ENCODE measurements around the gene RAI1.

RAI1 gene

GRCh38 chr17:17786998-17787397 is 105.7 kb downstream of the RAI1 start:
- Histone ChIP-seq H3K9me3 (ENCODE audit: control insufficient read depth, insufficient read depth, low read depth, low read length) (no peaks in the 10 kb centered on the region), H3K27ac (ENCODE audit: low read depth, low read length) (no peak overlapping the region), H3K9ac (ENCODE audit: low read length) (no peak overlapping the region), H3K4me1 (ENCODE audit: control insufficient read depth, insufficient read depth, low read length) (peaks cover 60% of the 10 kb centered on the region), H3K4me3 (ENCODE audit: low read depth, low read length) (no peak overlapping the region), H3K36me3 (ENCODE audit: control insufficient read depth, insufficient read depth, low read length) (no peaks in the 10 kb centered on the region), H3K27me3 (ENCODE audit: control insufficient read depth, insufficient read depth, low read length) (peaks cover 40% of the 10 kb centered on the region)

GRCh38 chr17:17787568-17787967 is 106.3 kb downstream of the RAI1 start:
- Histone ChIP-seq H3K27me3 (ENCODE audit: control insufficient read depth, insufficient read depth, low read length) (peaks cover 42% of the 10 kb centered on the region), H3K4me3 (ENCODE audit: low read depth, low read length) (no peak overlapping the region), H3K27ac (ENCODE audit: low read depth, low read length) (no peak overlapping the region), H3K9ac (ENCODE audit: low read length) (no peak overlapping the region), H3K9me3 (ENCODE audit: control insufficient read depth, insufficient read depth, low read depth, low read length) (no peaks in the 10 kb centered on the region), H3K4me1 (ENCODE audit: control insufficient read depth, insufficient read depth, low read length) (peaks cover 63% of the 10 kb centered on the region), H3K36me3 (ENCODE audit: control insufficient read depth, insufficient read depth, low read length) (no peaks in the 10 kb centered on the region)

GRCh38 chr17:17788967-17789366 is 107.7 kb downstream of the RAI1 start:
- no peaks in the 10 kb centered on the region for H3K9me3 ChIP-seq (ENCODE audit: control insufficient read depth, insufficient read depth, low read depth, low read length)
- peaks cover 70% of the 10 kb centered on the region for H3K4me1 ChIP-seq (ENCODE audit: control insufficient read depth, insufficient read depth, low read length)
- no peak overlapping the region for H3K27ac ChIP-seq (ENCODE audit: low read depth, low read length)
- H3K9ac ChIP-seq (ENCODE audit: low read length) = no peak overlapping the region
- no peak overlapping the region for H3K4me3 ChIP-seq (ENCODE audit: low read depth, low read length)
- peaks cover 53% of the 10 kb centered on the region for H3K27me3 ChIP-seq (ENCODE audit: control insufficient read depth, insufficient read depth, low read length)
- no peaks in the 10 kb centered on the region for H3K36me3 ChIP-seq (ENCODE audit: control insufficient read depth, insufficient read depth, low read length)

GRCh38 chr17:17789410-17789809 is 108.2 kb downstream of the RAI1 start:
- Histone ChIP-seq H3K4me1 (ENCODE audit: control insufficient read depth, insufficient read depth, low read length) (peaks cover 66% of the 10 kb centered on the region), H3K27me3 (ENCODE audit: control insufficient read depth, insufficient read depth, low read length) (peaks cover 53% of the 10 kb centered on the region), H3K36me3 (ENCODE audit: control insufficient read depth, insufficient read depth, low read length) (no peaks in the 10 kb centered on the region), H3K9me3 (ENCODE audit: control insufficient read depth, insufficient read depth, low read depth, low read length) (no peaks in the 10 kb centered on the region), H3K27ac (ENCODE audit: low read depth, low read length) (no peak overlapping the region), H3K9ac (ENCODE audit: low read length) (no peak overlapping the region), H3K4me3 (ENCODE audit: low read depth, low read length) (no peak overlapping the region)

- Histone ChIP-seq H3K9ac (ENCODE audit: low read length) (no peak overlapping the region), H3K27me3 (ENCODE audit: control insufficient read depth, insufficient read depth, low read length) (peaks cover 48% of the 10 kb centered on the region), H3K4me1 (ENCODE audit: control insufficient read depth, insufficient read depth, low read length) (peaks cover 59% of the 10 kb centered on the region), H3K27ac (ENCODE audit: low read depth, low read length) (no peak overlapping the region), H3K9me3 (ENCODE audit: control insufficient read depth, insufficient read depth, low read depth, low read length) (no peaks in the 10 kb centered on the region), H3K36me3 (ENCODE audit: control insufficient read depth, insufficient read depth, low read length) (no peaks in the 10 kb centered on the region), H3K4me3 (ENCODE audit: low read depth, low read length) (no peak overlapping the region)
Observed at GRCh38 chr17:17789828-17790636, 108.8 kb downstream of the RAI1 start.

- Histone ChIP-seq H3K27me3 (ENCODE audit: control insufficient read depth, insufficient read depth, low read length) (peaks cover 40% of the 10 kb centered on the region), H3K27ac (ENCODE audit: low read depth, low read length) (no peak overlapping the region), H3K9me3 (ENCODE audit: control insufficient read depth, insufficient read depth, low read depth, low read length) (no peaks in the 10 kb centered on the region), H3K4me1 (ENCODE audit: control insufficient read depth, insufficient read depth, low read length) (peaks cover 52% of the 10 kb centered on the region), H3K36me3 (ENCODE audit: control insufficient read depth, insufficient read depth, low read length) (no peaks in the 10 kb centered on the region), H3K9ac (ENCODE audit: low read length) (no peak overlapping the region), H3K4me3 (ENCODE audit: low read depth, low read length) (no peak overlapping the region)
Observed at GRCh38 chr17:17790637-17791464, 109.6 kb downstream of the RAI1 start.

- Histone ChIP-seq H3K36me3 (ENCODE audit: control insufficient read depth, insufficient read depth, low read length) (no peaks in the 10 kb centered on the region), H3K9ac (ENCODE audit: low read length) (no peak overlapping the region), H3K4me1 (ENCODE audit: control insufficient read depth, insufficient read depth, low read length) (peaks cover 41% of the 10 kb centered on the region), H3K9me3 (ENCODE audit: control insufficient read depth, insufficient read depth, low read depth, low read length) (no peaks in the 10 kb centered on the region), H3K27ac (ENCODE audit: low read depth, low read length) (no peak overlapping the region), H3K4me3 (ENCODE audit: low read depth, low read length) (peak overlapping the region; percentile 26; the same call in 1 of the 2 replicates), H3K27me3 (ENCODE audit: control insufficient read depth, insufficient read depth, low read length) (peaks cover 34% of the 10 kb centered on the region)
Observed at GRCh38 chr17:17792037-17792550, 110.8 kb downstream of the RAI1 start.

GRCh38 chr17:17792551-17793377 is 111.5 kb downstream of the RAI1 start:
- Histone ChIP-seq H3K27me3 (ENCODE audit: control insufficient read depth, insufficient read depth, low read length) (peaks cover 34% of the 10 kb centered on the region), H3K27ac (ENCODE audit: low read depth, low read length) (no peak overlapping the region), H3K9me3 (ENCODE audit: control insufficient read depth, insufficient read depth, low read depth, low read length) (no peaks in the 10 kb centered on the region), H3K4me1 (ENCODE audit: control insufficient read depth, insufficient read depth, low read length) (peaks cover 38% of the 10 kb centered on the region), H3K9ac (ENCODE audit: low read length) (no peak overlapping the region), H3K4me3 (ENCODE audit: low read depth, low read length) (peak overlapping the region; percentile 26; the same call in 1 of the 2 replicates), H3K36me3 (ENCODE audit: control insufficient read depth, insufficient read depth, low read length) (no peaks in the 10 kb centered on the region)

GRCh38 chr17:17793378-17794214 is 112.3 kb downstream of the RAI1 start:
- Histone ChIP-seq H3K9me3 (ENCODE audit: control insufficient read depth, insufficient read depth, low read depth, low read length) (no peaks in the 10 kb centered on the region), H3K27me3 (ENCODE audit: control insufficient read depth, insufficient read depth, low read length) (peaks cover 34% of the 10 kb centered on the region), H3K36me3 (ENCODE audit: control insufficient read depth, insufficient read depth, low read length) (no peaks in the 10 kb centered on the region), H3K27ac (ENCODE audit: low read depth, low read length) (no peak overlapping the region), H3K4me1 (ENCODE audit: control insufficient read depth, insufficient read depth, low read length) (peaks cover 38% of the 10 kb centered on the region), H3K4me3 (ENCODE audit: low read depth, low read length) (no peak overlapping the region), H3K9ac (ENCODE audit: low read length) (peak overlapping the region; percentile 9)

- no peaks in the 10 kb centered on the region for H3K36me3 ChIP-seq (ENCODE audit: control insufficient read depth, insufficient read depth, low read length)
- no peak overlapping the region for H3K4me3 ChIP-seq (ENCODE audit: low read depth, low read length)
Observed at GRCh38 chr17:17794382-17794781, 113.1 kb downstream of the RAI1 start.

More at GRCh38 chr17:17794382-17794781, 113.1 kb downstream of the RAI1 start:
- Histone ChIP-seq H3K9me3 (ENCODE audit: control insufficient read depth, insufficient read depth, low read depth, low read length) (no peaks in the 10 kb centered on the region), H3K27me3 (ENCODE audit: control insufficient read depth, insufficient read depth, low read length) (peaks cover 34% of the 10 kb centered on the region), H3K4me1 (ENCODE audit: control insufficient read depth, insufficient read depth, low read length) (peaks cover 36% of the 10 kb centered on the region), H3K27ac (ENCODE audit: low read depth, low read length) (no peak overlapping the region), H3K9ac (ENCODE audit: low read length) (no peak overlapping the region)
